SH-SY5Y (cell line): ENCODE measurements around the gene XXYLT1.

Experiments
- GATA2 ChIP-seq: IDR thresholded peaks from 2 replicates; pipeline ENCODE4 v1.6.1; 2011; ENCODE audit warnings: mild to moderate bottlenecking, low read depth, low read length
- GATA3 ChIP-seq: IDR thresholded peaks from 2 replicates; pipeline ENCODE4 v1.6.1; 2011; ENCODE audit warnings: low read depth, mild to moderate bottlenecking, low read length, moderate library complexity

XXYLT1 gene

GRCh38 chr3:195133462-195133861 lies 137.5 kb downstream of the XXYLT1 start:
- TF ChIP-seq GATA3, result no peak
- TF ChIP-seq GATA2, result no peak

DNA sequence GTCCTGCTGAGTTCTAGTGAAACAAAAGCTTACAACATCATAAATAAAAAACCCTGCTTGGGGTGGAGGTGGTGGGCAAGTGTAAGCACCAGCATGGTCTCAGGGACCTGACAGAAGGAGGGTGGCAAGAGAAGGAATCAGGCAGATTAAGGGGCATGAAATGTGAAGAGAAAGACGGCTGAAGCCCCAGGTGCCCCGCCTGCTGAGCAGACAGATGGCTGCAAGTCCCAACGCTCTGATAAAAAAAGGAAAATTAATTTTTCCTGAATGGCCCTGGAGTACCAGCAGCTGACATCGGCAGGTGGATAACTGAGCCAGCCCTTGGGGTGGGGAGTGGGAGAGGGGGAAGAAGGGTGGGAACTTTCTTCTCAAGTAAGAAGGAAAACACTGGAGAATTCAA lies 137.9 kb downstream of the XXYLT1 start:
- TF ChIP-seq GATA2 (no peak), GATA3 (no peak)

DNA sequence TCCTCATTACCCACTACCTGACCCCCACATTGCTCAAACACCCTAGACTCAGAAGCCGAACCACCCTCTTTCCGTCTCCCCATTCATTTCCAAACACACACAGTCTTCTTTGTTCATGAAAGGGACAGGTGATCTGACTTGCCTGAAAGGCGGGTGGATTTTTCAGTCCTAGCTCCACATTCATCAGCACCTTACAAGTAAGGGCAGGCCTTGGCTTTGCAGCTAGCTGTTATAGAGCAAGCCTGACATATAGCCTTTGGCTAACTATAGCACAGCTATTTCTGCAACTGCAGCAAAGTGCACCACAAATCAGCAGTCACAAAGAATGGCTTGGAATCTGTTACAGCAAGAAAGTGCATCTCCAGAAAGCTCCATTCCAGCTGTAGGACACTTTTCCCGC lies 139.8 kb downstream of the XXYLT1 start:
- no peak for TF ChIP-seq GATA3
- TF ChIP-seq GATA2, result no peak

DNA sequence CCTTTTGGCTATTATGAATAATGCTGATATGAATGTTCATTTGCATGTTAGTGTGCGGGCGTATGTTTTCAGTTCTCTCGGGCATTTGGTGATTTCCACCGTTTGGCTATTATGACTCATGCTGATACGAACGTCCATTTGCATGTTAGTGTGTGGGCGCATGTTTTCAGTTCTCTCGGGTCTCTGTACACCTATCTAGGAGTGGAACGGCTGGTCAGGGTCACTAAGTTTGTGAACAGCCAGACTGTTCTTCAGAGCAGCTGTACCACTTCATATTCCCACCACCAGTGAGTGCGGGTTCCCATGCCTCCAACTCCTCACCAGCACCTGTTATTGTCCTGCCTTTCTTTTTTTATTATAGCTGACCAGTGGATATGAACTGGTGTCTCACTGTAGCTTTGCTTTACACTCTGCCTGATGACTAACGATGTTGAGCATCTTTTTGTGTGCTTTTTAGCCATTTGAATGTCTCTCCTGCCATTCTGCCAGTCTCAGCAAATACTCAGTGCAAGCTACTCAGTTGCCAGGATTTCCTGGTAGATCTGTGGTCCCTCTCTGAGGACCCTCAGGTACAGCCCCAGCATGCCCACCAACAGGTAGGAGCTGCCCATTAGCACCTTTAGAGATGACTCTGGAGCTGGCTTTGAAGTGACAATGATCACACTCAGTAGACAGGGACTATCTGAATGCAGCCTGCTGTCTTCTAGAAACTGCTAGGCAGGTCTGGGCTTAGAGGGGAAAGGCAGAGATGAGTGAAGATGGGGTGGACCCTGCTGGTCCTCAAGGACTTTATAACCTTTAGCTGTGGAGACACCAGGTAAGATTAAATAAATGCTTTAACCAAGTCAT lies 141.1 kb downstream of the XXYLT1 start:
- TF ChIP-seq GATA2 (no peak), GATA3 (no peak)

GRCh38 chr3:195129072-195129643 lies 141.8 kb downstream of the XXYLT1 start:
- no peak for TF ChIP-seq GATA3
- TF ChIP-seq GATA2, result no peak

- no peak for TF ChIP-seq GATA2
- no peak for TF ChIP-seq GATA3
These were observed 142.5 kb downstream of the XXYLT1 start for GRCh38 chr3:195128255-195129071.

DNA sequence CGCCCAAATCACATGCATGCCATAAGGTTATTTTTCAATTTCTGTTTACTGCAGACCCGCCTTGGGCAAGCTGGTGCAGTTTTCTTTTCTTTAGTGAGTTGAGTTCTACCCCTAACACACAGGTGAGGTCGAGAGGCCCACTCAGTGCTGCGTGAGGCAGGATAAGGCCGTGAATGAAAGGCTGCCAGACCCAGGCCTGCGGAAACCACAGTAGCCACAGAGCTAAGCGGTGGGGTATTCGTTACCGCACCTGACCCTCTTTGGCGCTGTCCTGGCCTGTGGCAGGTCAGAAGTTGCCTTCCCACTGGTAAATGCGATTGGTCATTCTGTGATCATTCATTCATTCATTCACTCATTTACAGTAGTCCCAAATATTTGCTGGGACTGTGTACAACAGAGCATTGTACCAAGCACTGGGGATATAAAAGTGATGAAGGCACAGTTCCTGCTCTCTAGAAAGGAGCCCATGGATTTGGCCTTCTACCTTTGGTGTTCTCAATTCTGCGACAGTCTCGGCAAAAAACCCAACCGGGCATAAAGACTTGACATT lies 144.8 kb downstream of the XXYLT1 start:
- no peak for TF ChIP-seq GATA3
- TF ChIP-seq GATA2, result no peak

GRCh38 chr3:195125646-195126045 lies 145.3 kb downstream of the XXYLT1 start:
- TF ChIP-seq GATA2 (no peak), GATA3 (no peak)

- TF ChIP-seq GATA2 (no peak), GATA3 (no peak)
These were observed 146.5 kb downstream of the XXYLT1 start for GRCh38 chr3:195124378-195124992.

DNA sequence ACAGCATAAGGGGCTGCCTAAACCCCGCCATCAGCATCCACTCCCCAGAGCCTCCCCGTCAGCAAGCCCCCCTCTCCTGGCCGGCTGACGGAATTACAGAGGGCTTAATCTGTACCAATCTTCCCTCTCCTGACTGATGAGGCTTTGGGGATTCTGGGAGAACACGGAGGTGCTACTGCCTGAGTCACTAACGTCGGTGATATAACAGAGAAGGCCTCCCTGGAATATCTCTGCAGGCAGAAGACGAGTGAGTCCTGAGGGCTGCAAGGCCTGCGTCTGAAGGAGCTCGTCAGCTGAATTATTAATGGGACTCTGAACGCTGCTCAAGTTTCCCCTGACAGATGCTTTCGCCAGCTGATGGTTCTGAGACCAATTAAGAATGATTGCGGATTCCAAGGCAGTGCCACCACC lies 147.7 kb downstream of the XXYLT1 start:
- TF ChIP-seq GATA2, result no peak

GRCh38 chr3:195122261-195122660 lies 148.7 kb downstream of the XXYLT1 start:
- TF ChIP-seq GATA2 (no peak), GATA3 (no peak)

DNA sequence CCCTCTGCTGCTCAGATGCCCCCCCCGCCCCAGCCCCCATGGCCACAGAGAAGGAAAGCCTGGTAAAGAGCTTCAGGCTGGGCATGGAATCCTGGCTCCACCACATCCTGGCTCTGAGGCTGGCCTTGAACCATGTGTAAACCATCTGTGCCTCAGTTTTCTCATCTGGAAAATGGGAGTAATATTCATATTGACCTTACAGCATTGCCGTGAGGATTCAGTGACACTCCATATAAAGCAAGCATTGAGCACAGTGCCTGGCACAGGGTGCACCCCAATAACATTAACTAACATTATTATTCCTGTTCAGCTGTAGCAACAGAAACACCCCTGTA lies 150.7 kb downstream of the XXYLT1 start:
- TF ChIP-seq GATA3, result no peak

- TF ChIP-seq GATA2 (no peak), GATA3 (no peak)
These were observed 151.3 kb downstream of the XXYLT1 start for GRCh38 chr3:195119461-195120266.

GRCh38 chr3:195118671-195119070 lies 152.3 kb downstream of the XXYLT1 start:
- TF ChIP-seq GATA3, result no peak
- no peak for TF ChIP-seq GATA2
